ENCODE measurements around the gene PLA2G15.
A peak's percentile ranks its signal among the peaks of the same experiment; 100 is the strongest.

Gene PLA2G15

GRCh38 chr16:68298907-68299561 is 53.9 kb downstream of the PLA2G15 start:
- DNase-seq (ENCODE audit: low spot score) = no peak

GRCh38 chr16:68299571-68300453 is 54.6 kb downstream of the PLA2G15 start:
- DNase-seq (ENCODE audit: low spot score) = no peak

DNA sequence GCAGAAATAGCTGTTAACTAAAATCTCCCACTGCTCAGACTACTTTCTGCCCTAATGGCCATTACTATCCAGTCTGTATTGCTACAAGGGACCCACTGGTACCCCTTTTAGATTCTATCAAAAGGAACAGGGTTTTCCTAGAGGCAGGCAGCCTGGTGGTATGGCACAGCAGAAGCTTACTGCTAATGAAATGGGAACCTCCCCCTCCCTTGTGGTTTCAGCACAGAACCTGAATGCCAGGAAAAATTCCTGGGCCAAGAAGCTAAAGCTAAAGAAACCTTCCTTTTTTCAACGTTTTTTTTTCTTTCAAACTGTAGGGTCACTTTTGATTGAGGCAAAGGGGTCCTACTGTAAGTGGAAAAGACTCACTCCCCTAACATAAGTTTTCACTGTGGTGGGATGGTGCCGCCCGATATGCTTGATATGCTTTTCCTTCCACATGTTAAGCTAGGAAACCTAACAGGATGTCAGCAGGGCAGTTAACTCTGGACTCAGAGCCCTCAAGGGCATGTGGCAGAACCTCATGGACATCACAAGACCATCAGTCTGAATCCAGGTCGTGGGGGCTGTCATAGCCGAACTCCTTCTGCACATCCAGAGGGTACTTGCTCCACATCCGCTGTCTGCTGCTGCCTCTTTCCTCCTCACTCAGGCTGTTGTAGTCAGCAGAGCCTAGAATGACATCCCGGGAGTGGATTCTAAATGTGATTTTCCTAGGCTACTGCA is 55.7 kb downstream of the PLA2G15 start:
- DNase-seq (ENCODE audit: low spot score) = no peak

GRCh38 chr16:68306633-68307032 is 61.5 kb downstream of the PLA2G15 start:
- no peak for DNase-seq (ENCODE audit: low spot score)

DNA sequence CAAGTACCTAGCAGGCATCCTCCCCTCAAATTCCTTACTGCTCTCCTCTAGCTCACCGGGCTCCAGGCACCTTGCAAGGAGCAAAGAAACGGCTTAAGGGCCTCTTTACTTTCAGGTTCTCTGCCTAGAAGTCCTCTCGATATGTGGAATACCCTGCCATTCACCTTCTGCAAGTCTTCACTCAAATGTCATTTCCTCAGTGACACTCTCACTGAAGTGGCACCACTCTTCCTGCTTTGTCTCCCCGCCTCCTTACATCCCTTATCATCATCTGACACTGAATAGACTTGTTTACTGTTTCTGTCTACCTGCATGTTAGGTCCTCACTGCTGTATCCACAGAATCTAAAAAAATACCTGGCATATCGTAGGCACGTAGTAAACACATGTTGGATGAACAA is 64.6 kb downstream of the PLA2G15 start:
- DNase-seq (ENCODE audit: low spot score) = peak; percentile 21

DNA sequence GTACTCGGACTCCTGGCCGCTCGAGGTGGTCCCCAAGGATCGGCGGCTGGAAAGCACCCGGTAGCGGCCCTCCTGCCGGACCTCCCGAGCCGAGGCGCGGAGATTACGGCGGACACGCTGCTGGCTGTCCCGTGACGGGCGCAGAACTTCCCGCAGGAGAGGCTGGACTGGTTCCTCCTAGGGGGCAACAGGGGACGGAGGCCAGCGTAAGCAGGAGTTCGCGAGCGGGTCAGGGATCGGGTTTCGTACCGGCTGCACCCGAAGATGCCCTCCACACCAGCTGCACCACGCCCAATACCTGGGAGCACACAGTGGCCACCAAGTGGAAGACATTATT is 65.2 kb downstream of the PLA2G15 start:
- DNase-seq (ENCODE audit: low spot score) = no peak

All from CD4-positive, alpha-beta T cell treated with Interleukin-6 at 100 ng/mL for 8 hours (primary cell).